Measurements from ENCODE around the gene PSMD1.

PSMD1 gene

GRCh38 chr2:231211486-231211885 is 154.8 kb downstream of the PSMD1 start:
- no peak overlapping the region for H3K4me3 Mint-ChIP-seq
- H3K27me3 Mint-ChIP-seq (ENCODE audit: low read depth), result no peaks in the 10 kb centered on the region
- peak overlapping the region in 1 of 3 experiments; percentile 68 for H3K27ac Mint-ChIP-seq
- no peak for TF ChIP-seq CTCF (IDR thresholded peaks at IDR 0.05; ENCODE audit: unreplicated experiment in 3 of 3)
- no peaks in the 10 kb centered on the region for H3K9me3 Mint-ChIP-seq
- H3K36me3 Mint-ChIP-seq (ENCODE audit: low read depth), result peaks cover 48% of the 10 kb centered on the region
- peaks cover 8% of the 10 kb centered on the region for H3K4me1 Mint-ChIP-seq

- TF ChIP-seq CTCF (IDR thresholded peaks at IDR 0.05; ENCODE audit: unreplicated experiment in 3 of 3), result no peak
- Mint-ChIP-seq H3K4me3 (no peak overlapping the region), H3K9me3 (no peaks in the 10 kb centered on the region), H3K27me3 (ENCODE audit: low read depth) (no peaks in the 10 kb centered on the region), H3K4me1 (peaks cover 8% of the 10 kb centered on the region), H3K36me3 (ENCODE audit: low read depth) (peaks cover 51% of the 10 kb centered on the region), H3K27ac (peak overlapping the region in 1 of 3 experiments; percentile 68)
Measured at GRCh38 chr2:231212329-231212845, 155.7 kb downstream of the PSMD1 start.

GRCh38 chr2:231213931-231214642 is 157.4 kb downstream of the PSMD1 start:
- H3K36me3 Mint-ChIP-seq (ENCODE audit: low read depth), result peaks cover 60% of the 10 kb centered on the region
- peaks cover 8% of the 10 kb centered on the region for H3K4me1 Mint-ChIP-seq
- no peaks in the 10 kb centered on the region for H3K27me3 Mint-ChIP-seq (ENCODE audit: low read depth)
- H3K9me3 Mint-ChIP-seq, result no peaks in the 10 kb centered on the region
- H3K27ac Mint-ChIP-seq, result no peak overlapping the region
- no peak for TF ChIP-seq CTCF (IDR thresholded peaks at IDR 0.05; ENCODE audit: unreplicated experiment in 3 of 3)
- H3K4me3 Mint-ChIP-seq, result no peak overlapping the region

GRCh38 chr2:231218366-231218765 is 161.7 kb downstream of the PSMD1 start:
- Mint-ChIP-seq H3K9me3 (no peaks in the 10 kb centered on the region), H3K36me3 (ENCODE audit: low read depth) (peaks cover 74% of the 10 kb centered on the region), H3K4me1 (no peaks in the 10 kb centered on the region), H3K4me3 (no peak overlapping the region), H3K27me3 (ENCODE audit: low read depth) (no peaks in the 10 kb centered on the region), H3K27ac (no peak overlapping the region)
- TF ChIP-seq CTCF (IDR thresholded peaks at IDR 0.05; ENCODE audit: unreplicated experiment in 3 of 3), result no peak

GRCh38 chr2:231219289-231219688 is 162.6 kb downstream of the PSMD1 start:
- no peaks in the 10 kb centered on the region for H3K27me3 Mint-ChIP-seq (ENCODE audit: low read depth)
- no peaks in the 10 kb centered on the region for H3K9me3 Mint-ChIP-seq
- TF ChIP-seq CTCF (IDR thresholded peaks at IDR 0.05; ENCODE audit: unreplicated experiment in 3 of 3), result no peak
- H3K4me3 Mint-ChIP-seq, result no peak overlapping the region
- H3K36me3 Mint-ChIP-seq (ENCODE audit: low read depth), result peaks cover 74% of the 10 kb centered on the region
- no peaks in the 10 kb centered on the region for H3K4me1 Mint-ChIP-seq
- H3K27ac Mint-ChIP-seq, result no peak overlapping the region

- Mint-ChIP-seq H3K36me3 (ENCODE audit: low read depth) (peaks cover 54% of the 10 kb centered on the region), H3K4me1 (no peaks in the 10 kb centered on the region), H3K27me3 (ENCODE audit: low read depth) (no peaks in the 10 kb centered on the region), H3K9me3 (no peaks in the 10 kb centered on the region), H3K4me3 (no peak overlapping the region), H3K27ac (peak overlapping the region; percentile 9 to 61 (median 51))
- no peak for TF ChIP-seq CTCF (IDR thresholded peaks at IDR 0.05; ENCODE audit: unreplicated experiment in 3 of 3)
Measured at GRCh38 chr2:231221761-231222160, 165.1 kb downstream of the PSMD1 start.

Data from nephron (organoid).